Suprapubic skin (tissue), 4 donors: ENCODE measurements around the gene EID2. TPM values are rescaled to one million over a fixed set of nuclear protein-coding genes. Genes with fewer than 3 reads are reported as not detected.

Experiments used
- DNase-seq, 2 donors: peaks; one replicate each; pipeline ENCODE4 v3.0.0-alpha.2; 2019; ENCODE audit warnings: low spot score in 2 of 2
- H3K27ac ChIP-seq: fragments of 200-600 bp; sonication (generic); one replicate; pipeline ENCODE4 v1.5.1; 2019
- H3K27me3 ChIP-seq: fragments of 200-600 bp; sonication (generic); one replicate; pipeline ENCODE4 v1.5.1; 2019
- H3K36me3 ChIP-seq: fragments of 200-600 bp; sonication (generic); one replicate; pipeline ENCODE4 v1.5.1; 2019
- H3K4me1 ChIP-seq: fragments of 200-600 bp; sonication (generic); one replicate; pipeline ENCODE4 v1.5.1; 2019
- H3K4me3 ChIP-seq: fragments of 200-600 bp; sonication (generic); one replicate; pipeline ENCODE4 v1.5.1; 2019; ENCODE audit warnings: mild to moderate bottlenecking
- H3K9me3 ChIP-seq: fragments of 200-600 bp; sonication (generic); one replicate; pipeline ENCODE4 v1.5.1; 2019
- CTCF ChIP-seq, 2 donors: fragments of 200-600 bp in 1 of 2; fragments of 450-650 bp in 1 of 2; sonication (generic) in 1 of 2; IDR thresholded peaks; one replicate each; pipeline ENCODE4 v1.5.1; 2016 to 2019; ENCODE audit warnings: antibody characterized with exemption in 2 of 2, mild to moderate bottlenecking in 1 of 2, moderate library complexity in 1 of 2
- EP300 ChIP-seq: sonication (generic); formaldehyde crosslinking; IDR thresholded peaks from one replicate; pipeline ENCODE4 v1.6.1; 2017; ENCODE audit warnings: antibody characterized with exemption
- POLR2A ChIP-seq, 2 donors: fragments of 450-650 bp; IDR thresholded peaks; one replicate each; pipeline ENCODE4 v1.6.1; 2017; ENCODE audit warnings: antibody characterized with exemption in 2 of 2, mild to moderate bottlenecking in 2 of 2, moderate library complexity in 2 of 2
- POLR2AphosphoS5 ChIP-seq, 3 donors: sonication (generic); formaldehyde crosslinking; IDR thresholded peaks; one replicate each; pipeline ENCODE4 v1.6.1; 2017; ENCODE audit warnings: antibody characterized with exemption in 3 of 3
- WGBS: methylation state at CpG from one replicate; pipeline ENCODE4 v1.1.5; 2018; 5-methylcytosine and 5-hydroxymethylcytosine counted together
- total RNA-seq, 4 donors: library from RNA; depleted of rRNA; stranded (reverse); fragments of >200 nt; gene quantifications; one replicate each; pipeline ENCODE4 v1.1.0, GENCODE V29; 2016

Gene EID2
- total RNA-seq, 4 donors from 2014 or later: 7.5 to 14.5 (median 12.1) TPM

GRCh38 chr19:39497996-39498797 lies 41.8 kb downstream of the EID2 start:
- WGBS: 3% methylated on average over 25 of the region's 40 CpGs

GRCh38 chr19:39497701-39497995 lies 42.3 kb downstream of the EID2 start:
- no peak for TF ChIP-seq EP300
- TF ChIP-seq POLR2A (IDR thresholded peaks at IDR 0.05): no peak
- TF ChIP-seq POLR2AphosphoS5 (IDR thresholded peaks at IDR 0.05): no peak
- TF ChIP-seq CTCF (IDR thresholded peaks at IDR 0.05): no peak
- Histone ChIP-seq H3K27ac (no peak overlapping the region), H3K4me3 (no peak overlapping the region), H3K27me3 (peaks cover 65% of the 10 kb centered on the region), H3K4me1 (peaks cover 22% of the 10 kb centered on the region), H3K36me3 (no peaks in the 10 kb centered on the region), H3K9me3 (no peaks in the 10 kb centered on the region)
- WGBS: 0% methylated on average over 5 of the region's 7 CpGs
- DNase-seq: no peak

More at GRCh38 chr19:39497996-39498797, 41.8 kb downstream of the EID2 start:
- Histone ChIP-seq H3K4me3 (no peak overlapping the region), H3K36me3 (no peaks in the 10 kb centered on the region), H3K27me3 (peaks cover 66% of the 10 kb centered on the region), H3K27ac (no peak overlapping the region), H3K4me1 (peaks cover 28% of the 10 kb centered on the region), H3K9me3 (no peaks in the 10 kb centered on the region)
- no peak for DNase-seq
- no peak for TF ChIP-seq POLR2AphosphoS5 (IDR thresholded peaks at IDR 0.05)
- no peak for TF ChIP-seq POLR2A (IDR thresholded peaks at IDR 0.05)
- TF ChIP-seq EP300: no peak
- no peak for TF ChIP-seq CTCF (IDR thresholded peaks at IDR 0.05)

GRCh38 chr19:39496063-39496462 lies 43.9 kb downstream of the EID2 start:
- Histone ChIP-seq H3K9me3 (no peaks in the 10 kb centered on the region), H3K36me3 (peaks cover 10% of the 10 kb centered on the region), H3K27ac (no peak overlapping the region), H3K27me3 (peaks cover 54% of the 10 kb centered on the region), H3K4me1 (peaks cover 19% of the 10 kb centered on the region), H3K4me3 (no peak overlapping the region)
- no peak for TF ChIP-seq POLR2AphosphoS5 (IDR thresholded peaks at IDR 0.05)
- no peak for TF ChIP-seq CTCF (IDR thresholded peaks at IDR 0.05)
- TF ChIP-seq EP300: no peak
- no peak for TF ChIP-seq POLR2A (IDR thresholded peaks at IDR 0.05)
- DNase-seq: no peak
- WGBS: 80% methylated on average over 5 of the region's 5 CpGs

GRCh38 chr19:39494661-39495060 lies 45.3 kb downstream of the EID2 start:
- Histone ChIP-seq H3K27me3 (peaks cover 41% of the 10 kb centered on the region), H3K4me1 (peaks cover 19% of the 10 kb centered on the region), H3K36me3 (peaks cover 24% of the 10 kb centered on the region), H3K9me3 (no peaks in the 10 kb centered on the region), H3K27ac (no peak overlapping the region), H3K4me3 (no peak overlapping the region)
- no peak for DNase-seq
- 78% methylated on average over 5 of the region's 5 CpGs for WGBS
- TF ChIP-seq EP300 (no peak), CTCF (IDR thresholded peaks at IDR 0.05) (no peak), POLR2AphosphoS5 (IDR thresholded peaks at IDR 0.05) (no peak), POLR2A (IDR thresholded peaks at IDR 0.05) (no peak)

GRCh38 chr19:39492788-39493187 lies 47.2 kb downstream of the EID2 start:
- no peaks in the 10 kb centered on the region for H3K9me3 ChIP-seq
- WGBS: 88% methylated on average over 3 of the region's 3 CpGs
- H3K4me1 ChIP-seq: peaks cover 3% of the 10 kb centered on the region
- TF ChIP-seq EP300: no peak
- TF ChIP-seq POLR2A (IDR thresholded peaks at IDR 0.05): no peak
- TF ChIP-seq CTCF (IDR thresholded peaks at IDR 0.05): no peak
- TF ChIP-seq POLR2AphosphoS5 (IDR thresholded peaks at IDR 0.05): no peak
- no peak overlapping the region for H3K27ac ChIP-seq
- peaks cover 43% of the 10 kb centered on the region for H3K36me3 ChIP-seq
- DNase-seq: no peak
- peaks cover 22% of the 10 kb centered on the region for H3K27me3 ChIP-seq
- no peak overlapping the region for H3K4me3 ChIP-seq
